ENCODE results near the gene ENTREP1.
"Not testable (repeated sequence)": the region's sequence is repeated elsewhere in the genome, so short reads cannot be mapped to it uniquely, and the experiment has no call there.

DNA sequence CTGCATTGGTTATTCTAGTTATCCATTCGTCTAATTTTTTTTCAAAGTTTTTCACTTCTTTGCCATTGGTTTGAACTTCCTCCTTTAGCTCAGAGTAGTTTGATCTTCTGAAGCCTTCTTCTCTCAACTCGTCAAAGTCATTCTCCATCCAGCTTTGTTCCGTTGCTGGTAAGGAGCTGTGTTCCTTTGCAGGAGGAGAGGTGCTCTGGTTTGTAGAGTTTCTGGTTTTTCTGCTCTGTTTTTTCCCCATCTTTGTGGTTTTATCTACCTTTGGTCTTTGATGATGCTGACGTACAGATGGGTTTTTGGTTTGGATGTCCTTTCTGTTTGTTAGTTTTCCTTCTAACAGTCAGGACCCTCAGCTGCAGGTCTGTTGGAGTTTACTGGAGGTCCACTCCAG lies 114.6 kb downstream of the ENTREP1 start:
- TF ChIP-seq, protein P1, sequence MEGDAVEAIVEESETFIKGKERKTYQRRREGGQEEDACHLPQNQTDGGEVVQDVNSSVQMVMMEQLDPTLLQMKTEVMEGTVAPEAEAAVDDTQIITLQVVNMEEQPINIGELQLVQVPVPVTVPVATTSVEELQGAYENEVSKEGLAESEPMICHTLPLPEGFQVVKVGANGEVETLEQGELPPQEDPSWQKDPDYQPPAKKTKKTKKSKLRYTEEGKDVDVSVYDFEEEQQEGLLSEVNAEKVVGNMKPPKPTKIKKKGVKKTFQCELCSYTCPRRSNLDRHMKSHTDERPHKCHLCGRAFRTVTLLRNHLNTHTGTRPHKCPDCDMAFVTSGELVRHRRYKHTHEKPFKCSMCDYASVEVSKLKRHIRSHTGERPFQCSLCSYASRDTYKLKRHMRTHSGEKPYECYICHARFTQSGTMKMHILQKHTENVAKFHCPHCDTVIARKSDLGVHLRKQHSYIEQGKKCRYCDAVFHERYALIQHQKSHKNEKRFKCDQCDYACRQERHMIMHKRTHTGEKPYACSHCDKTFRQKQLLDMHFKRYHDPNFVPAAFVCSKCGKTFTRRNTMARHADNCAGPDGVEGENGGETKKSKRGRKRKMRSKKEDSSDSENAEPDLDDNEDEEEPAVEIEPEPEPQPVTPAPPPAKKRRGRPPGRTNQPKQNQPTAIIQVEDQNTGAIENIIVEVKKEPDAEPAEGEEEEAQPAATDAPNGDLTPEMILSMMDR (IDR thresholded peaks at IDR 0.05) = not testable (repeated sequence)
- not testable (repeated sequence) for TF ChIP-seq POLR2A (IDR thresholded peaks at IDR 0.05)

Measured in body of pancreas (tissue), 4 donors.